M059J (cell line): ENCODE data around the gene COL27A1. TPM values are rescaled to one million over a fixed set of nuclear protein-coding genes. Genes with fewer than 3 reads are reported as not detected.
"Not testable (repeated sequence)": the region's sequence is repeated elsewhere in the genome, so short reads cannot be mapped to it uniquely, and the experiment has no call there.

Source experiments
- DNase-seq: peaks from one replicate; pipeline ENCODE4 v3.0.0-alpha.2; 2012; ENCODE audit warnings: low read depth
- total RNA-seq: library from RNA; depleted of rRNA; stranded (reverse); fragments of >200 nt; shearing (Covaris generic); gene quantifications from 2 replicates; pipeline ENCODE4 v1.2.3, GENCODE V29; 2014

COL27A1 gene
- total RNA-seq, 1 experiment from 2014 or later = 2.0 TPM

DNA sequence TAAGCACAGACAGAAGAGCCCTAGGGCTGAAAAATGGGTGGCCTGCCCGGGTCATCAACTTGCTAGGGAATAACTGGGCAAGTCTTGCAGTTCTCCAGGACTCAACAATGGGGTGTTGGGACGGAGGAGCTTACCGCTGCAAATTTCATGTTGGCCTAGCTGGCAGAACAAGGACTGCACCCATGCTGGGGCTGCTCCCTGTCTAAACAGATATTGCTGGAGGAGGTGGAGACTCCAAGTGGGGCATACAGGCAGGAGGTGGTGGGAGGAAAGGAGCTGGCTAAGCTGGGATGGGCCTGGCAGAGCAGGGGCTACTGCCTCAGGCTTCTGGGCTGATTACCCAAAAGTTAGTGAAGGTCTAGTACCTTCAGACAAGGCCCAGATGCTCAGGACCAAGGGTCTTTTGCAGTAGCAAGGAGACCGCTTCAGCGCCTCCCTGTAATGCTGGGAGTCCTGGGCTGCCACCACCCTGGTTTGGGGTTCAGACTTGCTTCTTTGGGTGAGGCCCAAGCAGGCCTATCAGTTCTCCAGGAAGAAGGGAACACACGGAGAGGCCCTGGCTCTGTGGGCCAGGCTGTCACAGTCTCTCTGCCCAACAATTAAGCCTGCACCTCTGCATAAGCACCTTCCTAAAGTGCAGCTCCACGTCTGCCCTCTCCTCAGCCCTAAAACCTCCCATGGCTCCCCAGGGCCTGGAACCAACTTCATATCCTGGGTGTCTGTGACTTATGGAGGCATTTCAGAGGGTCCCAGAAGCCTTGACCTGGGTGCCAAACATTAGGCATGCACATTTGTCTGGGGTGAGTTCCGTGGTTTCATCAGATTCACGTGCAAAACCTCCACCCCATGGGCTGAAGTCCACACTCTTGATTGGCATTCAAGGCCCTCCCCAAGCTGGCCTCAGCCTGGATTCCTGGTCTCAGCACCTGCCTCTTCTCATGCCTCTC is 32.0 kb upstream of the COL27A1 start:
- DNase-seq = no peak

DNA sequence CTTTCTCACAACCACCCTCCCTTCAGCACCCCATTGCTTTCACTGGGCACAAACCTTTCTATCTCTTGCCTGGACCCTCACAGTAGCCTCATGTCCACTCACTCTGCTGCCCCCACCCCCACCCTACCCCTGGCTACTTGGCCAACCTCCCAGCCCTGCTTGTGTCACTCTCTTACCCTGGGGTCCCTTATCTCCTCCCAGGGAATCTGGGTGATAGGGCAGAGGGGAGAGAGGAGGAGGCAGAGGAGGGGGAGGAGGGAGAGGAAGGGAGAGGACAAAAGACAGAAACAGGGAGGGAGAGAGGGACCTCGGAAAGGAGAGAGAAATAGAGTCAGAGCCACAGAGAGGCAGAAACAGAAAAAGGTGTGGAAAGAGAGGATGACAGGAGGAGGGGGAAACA is 31.2 kb upstream of the COL27A1 start:
- DNase-seq = no peak

- DNase-seq = no peak
Measured at GRCh38 chr9:114124666-114125475, 30.5 kb upstream of the COL27A1 start.

- DNase-seq = no peak
Measured at GRCh38 chr9:114125476-114126013, 29.8 kb upstream of the COL27A1 start.

DNA sequence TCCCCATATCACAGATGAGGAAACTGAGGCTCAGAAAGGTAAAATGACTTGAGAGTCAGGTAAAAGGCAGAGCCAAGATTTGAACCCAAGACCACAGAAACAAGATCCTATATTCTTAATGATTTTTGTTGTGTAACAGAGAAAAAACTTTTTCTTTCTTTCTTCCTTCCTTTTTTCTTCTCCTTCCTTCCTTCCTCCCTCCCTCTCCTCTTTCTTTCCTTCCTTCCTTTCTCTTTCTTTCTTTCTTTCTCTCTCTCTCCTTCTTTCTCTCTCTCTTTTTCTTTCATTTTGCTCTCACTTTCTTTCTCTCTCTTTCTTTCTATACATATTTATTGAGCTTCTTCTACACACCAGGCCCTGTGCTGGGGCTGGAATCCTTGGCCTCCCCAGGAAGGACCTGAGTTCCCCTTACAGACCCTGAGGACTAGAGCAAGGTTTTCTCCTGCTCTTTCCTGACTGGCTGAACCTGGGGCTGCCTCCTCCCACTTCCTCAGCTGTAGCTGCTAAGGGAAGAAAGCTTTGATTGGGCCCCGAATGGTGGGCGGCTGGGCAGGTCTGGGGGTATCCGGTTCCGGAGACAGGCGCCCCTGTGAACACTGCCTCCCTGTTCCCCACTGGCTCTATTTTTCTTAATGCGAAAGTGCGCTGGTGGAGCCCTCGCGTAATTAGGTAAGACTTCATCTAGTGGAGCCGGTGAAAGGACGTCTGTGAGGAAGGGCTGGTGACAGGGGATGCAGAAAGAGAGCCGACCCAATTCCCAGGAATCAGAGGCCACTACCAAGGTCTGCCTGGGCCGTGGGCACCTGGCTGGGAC is 28.9 kb upstream of the COL27A1 start:
- no peak for DNase-seq

DNA sequence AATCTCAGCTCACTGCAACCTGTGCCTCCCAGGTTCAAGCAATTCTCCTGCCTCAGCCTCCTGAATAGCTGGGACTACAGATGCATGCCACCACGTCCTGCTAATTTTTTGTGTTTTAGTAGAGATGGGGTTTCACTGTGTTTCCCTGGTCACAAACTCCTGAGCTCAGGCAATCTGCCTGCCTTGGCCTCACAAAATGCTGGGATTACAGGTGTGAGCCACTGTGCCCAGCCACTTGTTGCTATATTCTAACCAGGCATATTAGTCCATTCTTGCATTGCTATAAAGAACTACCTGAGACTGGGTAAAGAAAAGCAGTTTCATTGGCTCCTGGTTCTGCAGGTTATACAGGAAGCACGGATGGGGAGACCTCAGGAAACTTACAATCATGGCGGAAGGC is 26.6 kb upstream of the COL27A1 start:
- not testable (repeated sequence) for DNase-seq

GRCh38 chr9:114130141-114130540 is 25.2 kb upstream of the COL27A1 start:
- DNase-seq = no peak

DNA sequence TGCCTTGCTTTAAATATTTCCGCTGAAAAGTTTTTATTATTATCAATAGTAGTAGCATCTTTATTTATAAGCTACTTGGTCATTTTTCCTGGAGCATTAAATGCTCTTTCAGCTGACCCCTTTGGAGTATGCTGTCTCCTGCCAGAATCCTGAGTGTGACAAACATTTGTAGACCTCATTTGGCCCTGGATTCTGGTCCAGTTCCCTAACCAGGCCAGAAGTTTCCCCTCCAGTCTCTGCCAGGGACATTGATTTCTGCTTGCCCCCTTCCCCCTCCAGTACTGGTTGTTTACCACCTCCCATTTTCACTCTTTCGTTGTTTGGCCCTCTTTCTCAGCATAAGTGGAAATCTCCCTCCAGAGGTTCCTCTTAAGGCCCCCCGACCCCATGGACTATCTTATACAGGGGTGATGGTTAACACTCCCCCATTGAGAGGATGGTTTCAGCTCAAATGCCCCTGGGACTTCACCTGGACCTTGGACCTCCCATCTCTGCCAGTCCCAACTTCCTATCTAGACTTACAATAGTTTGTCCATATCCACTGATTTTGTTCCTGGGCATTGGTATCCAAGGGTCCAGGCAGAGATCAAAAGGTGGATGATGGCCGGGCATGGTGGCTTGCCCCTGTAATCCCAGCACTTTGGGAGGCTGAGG is 24.6 kb upstream of the COL27A1 start:
- DNase-seq = no peak

- DNase-seq = no peak
Measured at GRCh38 chr9:114131808-114132549, 23.4 kb upstream of the COL27A1 start.

DNA sequence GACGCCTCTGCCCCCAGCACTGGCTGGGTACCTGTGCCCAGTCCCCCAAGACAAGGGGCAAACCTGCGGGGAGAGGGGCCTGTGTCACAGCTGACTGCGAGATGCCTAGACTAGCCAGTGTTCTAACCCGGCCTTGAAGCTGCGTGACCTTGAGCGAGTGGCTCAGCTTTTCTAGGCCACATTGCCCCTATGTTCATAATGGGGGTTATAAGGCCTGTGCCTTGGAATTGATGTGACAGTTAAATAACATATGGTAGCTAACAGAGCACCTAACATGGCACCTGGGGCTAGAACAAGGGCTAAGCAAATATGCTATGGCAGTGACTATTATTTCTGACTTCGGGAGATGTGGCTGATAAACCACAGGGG is 22.8 kb upstream of the COL27A1 start:
- no peak for DNase-seq

DNA sequence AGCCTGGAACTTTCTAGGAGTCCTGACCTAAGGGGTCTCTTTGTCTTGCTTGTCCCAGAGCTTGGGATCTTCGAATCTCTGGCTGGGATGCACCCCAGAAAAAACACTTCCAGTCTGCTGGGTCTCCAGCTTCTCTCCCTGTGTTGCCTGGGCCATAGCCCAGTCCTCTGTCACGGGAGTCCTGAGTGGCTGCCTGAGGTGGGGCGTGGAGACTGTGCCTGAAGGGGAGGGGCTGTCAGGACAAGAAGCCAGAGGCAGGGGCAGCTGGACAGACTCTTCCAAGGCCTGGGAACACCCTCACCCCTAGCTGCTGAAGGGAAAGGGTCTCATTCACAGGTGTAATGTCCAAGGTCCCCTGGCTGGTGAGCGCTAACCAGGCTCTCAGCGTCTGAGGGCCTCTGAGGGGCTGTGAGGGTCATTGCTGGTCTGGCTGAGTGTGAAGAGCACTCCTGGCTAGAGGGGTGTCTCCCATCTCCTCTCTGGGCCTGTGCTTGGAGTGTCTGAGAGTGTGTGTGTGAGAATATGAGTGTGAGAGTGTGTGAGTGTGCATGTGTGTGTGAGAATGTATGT is 20.4 kb upstream of the COL27A1 start:
- DNase-seq = no peak

GRCh38 chr9:114137831-114138230 is 17.5 kb upstream of the COL27A1 start:
- DNase-seq = no peak

- DNase-seq = no peak
Measured at GRCh38 chr9:114138552-114138971, 16.8 kb upstream of the COL27A1 start.

GRCh38 chr9:114139071-114139470 is 16.3 kb upstream of the COL27A1 start:
- no peak for DNase-seq

DNA sequence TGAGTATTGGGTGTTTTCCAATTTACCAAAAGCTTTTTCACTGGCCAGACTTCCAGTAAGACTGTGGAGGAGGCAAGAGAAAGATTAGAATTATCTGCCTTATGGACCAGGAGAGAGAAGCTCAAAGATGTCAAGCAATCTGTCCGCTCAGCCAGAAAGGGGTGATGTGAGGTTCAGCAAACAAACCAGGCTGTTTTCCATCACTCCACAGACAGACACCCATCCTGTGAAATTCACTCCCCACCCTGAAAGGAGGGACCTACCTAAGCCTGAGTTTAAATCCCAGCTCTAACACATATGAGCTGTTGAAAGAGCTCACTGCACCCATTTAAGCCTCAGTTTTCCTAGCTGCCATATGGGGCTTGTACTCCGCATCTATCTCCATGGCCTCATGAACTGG is 14.9 kb upstream of the COL27A1 start:
- no peak for DNase-seq

DNA sequence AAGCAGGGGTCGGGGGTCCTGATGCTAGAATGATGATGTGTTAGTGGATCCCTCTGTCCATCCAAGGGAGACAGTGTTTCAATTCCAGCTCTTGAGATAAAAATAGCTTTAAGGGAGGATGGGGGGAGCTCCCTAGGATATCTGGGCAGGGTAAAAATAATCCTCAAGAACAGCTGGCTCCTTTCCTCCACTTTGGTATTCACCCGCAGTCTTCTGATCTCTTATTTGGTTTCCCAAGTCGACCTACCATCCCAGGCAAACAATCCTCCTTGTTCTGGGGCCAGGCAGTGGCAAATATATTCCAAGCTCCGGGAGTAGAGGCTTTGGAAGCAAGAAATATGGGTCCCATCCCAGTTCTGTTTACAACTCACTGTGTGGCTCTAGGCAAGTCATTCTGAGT is 14.5 kb upstream of the COL27A1 start:
- DNase-seq = no peak

- no peak for DNase-seq
Measured at GRCh38 chr9:114141553-114142402, 13.6 kb upstream of the COL27A1 start.

- DNase-seq = no peak
Measured at GRCh38 chr9:114143234-114143633, 12.1 kb upstream of the COL27A1 start.

GRCh38 chr9:114146735-114147134 is 8.6 kb upstream of the COL27A1 start:
- DNase-seq = no peak
